Measurements from ENCODE around the gene ACO2. TPM values are rescaled to one million over a fixed set of nuclear protein-coding genes. Genes with fewer than 3 reads are reported as not detected.
A peak's percentile ranks its signal among the peaks of the same experiment; 100 is the strongest.

ACO2 gene
- total and polyA plus RNA-seq, 10 of the 15 experiments (the other 5 are each of a cell fraction or from before 2014, with no cell fraction given) = 21.4 to 214 (median 88.5) TPM

DNA sequence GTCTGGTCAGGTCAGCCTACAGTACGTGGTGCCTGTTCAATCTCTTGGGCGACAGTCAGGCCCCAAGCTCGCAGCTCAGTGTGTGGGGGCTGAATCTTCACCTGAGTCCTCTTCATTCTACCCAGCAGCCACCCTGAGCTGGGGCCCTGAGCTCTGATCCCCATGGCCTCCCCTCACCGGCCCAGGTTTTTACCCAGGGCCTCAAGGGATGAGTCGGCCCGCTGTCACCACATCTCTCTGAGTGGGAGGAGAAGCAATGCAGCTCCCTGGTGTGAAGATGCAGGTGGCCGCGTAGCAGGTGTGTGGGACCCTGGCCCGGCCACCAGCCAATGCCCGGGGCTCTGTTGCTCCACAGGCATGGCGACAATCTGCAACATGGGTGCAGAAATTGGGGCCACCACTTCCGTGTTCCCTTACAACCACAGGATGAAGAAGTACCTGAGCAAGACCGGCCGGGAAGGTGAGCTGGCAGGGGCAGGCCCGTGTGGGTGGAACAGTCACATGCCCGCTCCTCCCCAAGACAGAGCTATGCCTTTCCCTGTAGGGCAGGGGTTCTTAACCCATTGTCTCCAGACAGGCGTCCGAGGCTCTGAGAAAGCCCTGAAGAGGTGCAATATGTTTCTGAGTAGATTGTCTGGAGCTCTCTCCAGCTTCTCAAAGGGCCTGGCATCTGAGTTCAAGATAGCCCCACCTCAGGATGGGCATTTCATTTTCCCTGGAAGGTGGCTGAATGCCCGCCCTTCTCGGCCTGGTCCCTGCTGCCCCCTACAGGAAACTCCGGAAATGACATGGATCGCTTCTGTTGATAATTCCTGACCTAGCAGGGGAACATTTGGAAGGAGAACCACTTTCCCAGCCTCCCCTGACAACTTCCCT lies 48.5 kb downstream of the ACO2 start (continued):
- TF ChIP-seq MYB (IDR thresholded peaks at IDR 0.05; ENCODE audit: borderline replicate concordance, low read depth, low read length) (no peak), RAD21 (IDR thresholded peaks at IDR 0.05; ENCODE audit: insufficient read depth, low read depth, low read length) (peak; percentile 86)

DNA sequence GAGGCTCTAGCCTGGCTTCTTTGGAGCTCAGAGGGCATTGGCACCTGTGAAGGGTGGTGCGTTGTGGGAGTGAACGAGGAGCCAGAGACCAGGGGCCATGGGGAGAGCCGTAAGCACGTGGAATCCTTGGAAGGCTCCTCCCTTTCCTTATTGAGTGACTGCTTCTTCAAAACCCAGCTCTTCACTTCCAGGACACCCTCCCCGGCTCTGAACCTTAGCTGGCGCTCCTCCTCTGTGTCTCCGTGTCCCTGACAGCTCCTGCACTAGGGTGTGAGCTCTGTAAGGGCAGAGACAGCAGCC lies 49.1 kb downstream of the ACO2 start:
- no peaks in the 10 kb centered on the region for H4K20me1 ChIP-seq (ENCODE audit: control insufficient read depth, insufficient read depth)
- no TSS peak for BruUV-seq (replicated peaks)
- 99% methylated on average over 7 of the region's 7 CpGs for WGBS (ENCODE audit: insufficient coverage, insufficient replicate concordance, low lambda C conversion rate, missing lambda C conversion rate)
- POLR2A ChIA-PET = no interaction called here
- ATAC-seq (no peak), FAIRE-seq (no peak), DNase-seq (ENCODE audit: low read depth, low spot score) (no peak)
- no peaks in the 10 kb centered on the region for H3K4me1 ChIP-seq (ENCODE audit: control insufficient read depth, insufficient read depth, low read length)
- H3K4me3 ChIP-seq = no peak overlapping the region
- intact Hi-C loops (cut with micrococcal nuclease; ENCODE audit: unreplicated experiment) = no loop called here
- H3K27me3 ChIP-seq (replicated peaks in 1 of 2; ENCODE audit: control insufficient read depth in 2 of 2, insufficient read depth in 2 of 2, low read length in 1 of 2) = no peaks in the 10 kb centered on the region
- SMC1A ChIA-PET (ENCODE audit: uncharacterized antibody, unreplicated experiment) = interaction anchor here (0.9 to 4.7 kb wide), 7 partner anchors 12 to 114 kb away, joined by 3 to 57 read pairs (median 4); no protein-coding TSS in a partner anchor
- no peaks in the 10 kb centered on the region for H3K79me2 ChIP-seq (ENCODE audit: control insufficient read depth, insufficient read depth, low read length)
- no peak overlapping the region for H2AFZ ChIP-seq (ENCODE audit: control insufficient read depth, low read depth, low read length)
- in situ Hi-C loops (cut with MboI) = loop anchor here (5.0 kb wide), 1 partner anchor 116 kb away; no protein-coding TSS in a partner anchor
- CTCF ChIA-PET = interaction anchor here (0.6 to 6.2 kb wide), 26 partner anchors 10 to 595 kb away, joined by 3 to 141 read pairs (median 7); partner anchors contain the start of genes ACO2, PHF5A, PMM1 and POLR3H
- H3K4me2 ChIP-seq (ENCODE audit: control insufficient read depth, insufficient read depth) = no peak overlapping the region
- RAD21 ChIA-PET (ENCODE audit: unreplicated experiment) = interaction anchor here (0.8 to 4.9 kb wide), 9 partner anchors 9 to 115 kb away, joined by 3 to 67 read pairs (median 4); partner anchors contain the start of genes ACO2 and PHF5A
- H3K9ac ChIP-seq (ENCODE audit: control insufficient read depth, insufficient read depth, low read length) = no peak overlapping the region
- no peak overlapping the region for H3K27ac ChIP-seq (ENCODE audit: control insufficient read depth, insufficient read depth)
- peaks cover 24 to 51% of the 10 kb centered on the region in 2 experiments for H3K36me3 ChIP-seq (ENCODE audit: control insufficient read depth in 2 of 2, insufficient read depth in 2 of 2, low read length in 1 of 2)
- no peaks in the 10 kb centered on the region for H3K9me3 ChIP-seq (replicated peaks; ENCODE audit: control insufficient read depth, insufficient read depth, low read length)
- TF ChIP-seq LARP7 (IDR thresholded peaks at IDR 0.05) (no peak), TARDBP (IDR thresholded peaks at IDR 0.05; ENCODE audit: borderline replicate concordance) (no peak), ZBED1 (IDR thresholded peaks at IDR 0.05; ENCODE audit: borderline replicate concordance) (no peak), CREM (IDR thresholded peaks at IDR 0.05; ENCODE audit: low read depth) (no peak), MXI1 (IDR thresholded peaks at IDR 0.05; ENCODE audit: low read depth, low read length) (no peak), SIN3A (IDR thresholded peaks at IDR 0.05; ENCODE audit: low read depth, low read length) (no peak), RELA (IDR thresholded peaks at IDR 0.05; ENCODE audit: borderline replicate concordance, partially characterized antibody) (no peak), GABPA (IDR thresholded peaks at IDR 0.05; ENCODE audit: low read depth) (no peak), ZZZ3 (IDR thresholded peaks at IDR 0.05; ENCODE audit: control insufficient read depth, insufficient read length, low read depth) (no peak), ZNF207 (IDR thresholded peaks at IDR 0.05; ENCODE audit: borderline replicate concordance) (no peak)
- TF ChIP-seq, protein P1, sequence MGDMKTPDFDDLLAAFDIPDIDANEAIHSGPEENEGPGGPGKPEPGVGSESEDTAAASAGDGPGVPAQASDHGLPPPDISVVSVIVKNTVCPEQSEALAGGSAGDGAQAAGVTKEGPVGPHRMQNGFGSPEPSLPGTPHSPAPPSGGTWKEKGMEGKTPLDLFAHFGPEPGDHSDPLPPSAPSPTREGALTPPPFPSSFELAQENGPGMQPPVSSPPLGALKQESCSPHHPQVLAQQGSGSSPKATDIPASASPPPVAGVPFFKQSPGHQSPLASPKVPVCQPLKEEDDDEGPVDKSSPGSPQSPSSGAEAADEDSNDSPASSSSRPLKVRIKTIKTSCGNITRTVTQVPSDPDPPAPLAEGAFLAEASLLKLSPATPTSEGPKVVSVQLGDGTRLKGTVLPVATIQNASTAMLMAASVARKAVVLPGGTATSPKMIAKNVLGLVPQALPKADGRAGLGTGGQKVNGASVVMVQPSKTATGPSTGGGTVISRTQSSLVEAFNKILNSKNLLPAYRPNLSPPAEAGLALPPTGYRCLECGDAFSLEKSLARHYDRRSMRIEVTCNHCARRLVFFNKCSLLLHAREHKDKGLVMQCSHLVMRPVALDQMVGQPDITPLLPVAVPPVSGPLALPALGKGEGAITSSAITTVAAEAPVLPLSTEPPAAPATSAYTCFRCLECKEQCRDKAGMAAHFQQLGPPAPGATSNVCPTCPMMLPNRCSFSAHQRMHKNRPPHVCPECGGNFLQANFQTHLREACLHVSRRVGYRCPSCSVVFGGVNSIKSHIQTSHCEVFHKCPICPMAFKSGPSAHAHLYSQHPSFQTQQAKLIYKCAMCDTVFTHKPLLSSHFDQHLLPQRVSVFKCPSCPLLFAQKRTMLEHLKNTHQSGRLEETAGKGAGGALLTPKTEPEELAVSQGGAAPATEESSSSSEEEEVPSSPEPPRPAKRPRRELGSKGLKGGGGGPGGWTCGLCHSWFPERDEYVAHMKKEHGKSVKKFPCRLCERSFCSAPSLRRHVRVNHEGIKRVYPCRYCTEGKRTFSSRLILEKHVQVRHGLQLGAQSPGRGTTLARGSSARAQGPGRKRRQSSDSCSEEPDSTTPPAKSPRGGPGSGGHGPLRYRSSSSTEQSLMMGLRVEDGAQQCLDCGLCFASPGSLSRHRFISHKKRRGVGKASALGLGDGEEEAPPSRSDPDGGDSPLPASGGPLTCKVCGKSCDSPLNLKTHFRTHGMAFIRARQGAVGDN (IDR thresholded peaks at IDR 0.05) = no peak
- TF ChIP-seq, protein P2, sequence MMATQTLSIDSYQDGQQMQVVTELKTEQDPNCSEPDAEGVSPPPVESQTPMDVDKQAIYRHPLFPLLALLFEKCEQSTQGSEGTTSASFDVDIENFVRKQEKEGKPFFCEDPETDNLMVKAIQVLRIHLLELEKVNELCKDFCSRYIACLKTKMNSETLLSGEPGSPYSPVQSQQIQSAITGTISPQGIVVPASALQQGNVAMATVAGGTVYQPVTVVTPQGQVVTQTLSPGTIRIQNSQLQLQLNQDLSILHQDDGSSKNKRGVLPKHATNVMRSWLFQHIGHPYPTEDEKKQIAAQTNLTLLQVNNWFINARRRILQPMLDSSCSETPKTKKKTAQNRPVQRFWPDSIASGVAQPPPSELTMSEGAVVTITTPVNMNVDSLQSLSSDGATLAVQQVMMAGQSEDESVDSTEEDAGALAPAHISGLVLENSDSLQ (IDR thresholded peaks at IDR 0.05) = no peak
- TF ChIP-seq, protein P3, sequence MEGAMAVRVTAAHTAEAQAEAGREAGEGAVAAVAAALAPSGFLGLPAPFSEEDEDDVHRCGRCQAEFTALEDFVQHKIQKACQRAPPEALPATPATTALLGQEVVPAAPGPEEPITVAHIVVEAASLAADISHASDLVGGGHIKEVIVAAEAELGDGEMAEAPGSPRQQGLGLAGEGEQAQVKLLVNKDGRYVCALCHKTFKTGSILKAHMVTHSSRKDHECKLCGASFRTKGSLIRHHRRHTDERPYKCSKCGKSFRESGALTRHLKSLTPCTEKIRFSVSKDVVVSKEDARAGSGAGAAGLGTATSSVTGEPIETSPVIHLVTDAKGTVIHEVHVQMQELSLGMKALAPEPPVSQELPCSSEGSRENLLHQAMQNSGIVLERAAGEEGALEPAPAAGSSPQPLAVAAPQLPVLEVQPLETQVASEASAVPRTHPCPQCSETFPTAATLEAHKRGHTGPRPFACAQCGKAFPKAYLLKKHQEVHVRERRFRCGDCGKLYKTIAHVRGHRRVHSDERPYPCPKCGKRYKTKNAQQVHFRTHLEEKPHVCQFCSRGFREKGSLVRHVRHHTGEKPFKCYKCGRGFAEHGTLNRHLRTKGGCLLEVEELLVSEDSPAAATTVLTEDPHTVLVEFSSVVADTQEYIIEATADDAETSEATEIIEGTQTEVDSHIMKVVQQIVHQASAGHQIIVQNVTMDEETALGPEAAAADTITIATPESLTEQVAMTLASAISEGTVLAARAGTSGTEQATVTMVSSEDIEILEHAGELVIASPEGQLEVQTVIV (IDR thresholded peaks at IDR 0.05; ENCODE audit: borderline replicate concordance, partially characterized antibody) = no peak

Data from GM12878 (cell line).